Measurements from ENCODE around the gene IL17REL.
"Not testable (repeated sequence)": the region's sequence is repeated elsewhere in the genome, so short reads cannot be mapped to it uniquely, and the experiment has no call there.

Gene IL17REL

DNA sequence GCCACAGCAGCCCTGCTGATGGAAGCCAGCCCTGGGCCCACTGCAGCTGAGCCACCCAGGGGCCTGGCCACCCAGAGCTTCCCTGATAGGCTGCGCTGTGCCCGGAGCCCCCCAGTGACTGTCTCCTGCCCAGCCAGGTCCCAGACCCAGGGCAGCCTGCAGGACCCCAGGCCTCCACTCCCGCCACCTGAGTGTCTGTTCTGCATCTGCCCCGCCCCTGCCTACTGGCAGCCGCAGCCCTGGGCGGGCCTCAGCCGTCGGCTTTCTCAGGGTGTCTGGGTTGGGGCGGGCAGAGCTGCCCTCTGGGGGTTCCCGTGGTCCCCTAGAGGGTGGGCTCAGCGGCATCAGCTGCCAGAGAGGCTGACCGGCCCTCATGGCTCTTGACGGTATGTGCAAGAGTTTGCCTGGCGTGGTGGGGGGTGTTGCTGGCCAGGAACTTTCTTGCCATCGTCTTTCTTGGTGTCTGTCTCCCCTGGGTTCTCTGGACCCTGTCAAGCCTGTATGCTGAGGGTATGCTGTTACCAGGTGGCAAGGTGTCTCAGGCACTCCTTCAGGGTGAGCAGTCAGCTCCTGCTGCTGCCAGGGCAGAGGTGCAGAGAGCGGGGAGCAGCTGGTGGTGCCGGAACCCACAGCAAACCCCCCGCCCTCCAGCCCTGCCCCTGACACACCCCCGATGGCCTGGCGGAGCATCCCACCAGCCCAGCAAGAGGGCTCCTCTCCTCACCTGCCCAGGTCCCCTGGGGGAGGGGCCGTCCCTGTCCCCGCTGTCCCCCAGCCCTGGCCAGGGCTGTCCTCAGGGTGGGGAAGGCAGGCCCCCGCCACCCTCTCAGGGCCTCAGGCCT is 64.2 kb downstream of the IL17REL start:
- no peak for DNase-seq (ENCODE audit: low read depth in 2 of 2, low spot score in 1 of 2)

DNA sequence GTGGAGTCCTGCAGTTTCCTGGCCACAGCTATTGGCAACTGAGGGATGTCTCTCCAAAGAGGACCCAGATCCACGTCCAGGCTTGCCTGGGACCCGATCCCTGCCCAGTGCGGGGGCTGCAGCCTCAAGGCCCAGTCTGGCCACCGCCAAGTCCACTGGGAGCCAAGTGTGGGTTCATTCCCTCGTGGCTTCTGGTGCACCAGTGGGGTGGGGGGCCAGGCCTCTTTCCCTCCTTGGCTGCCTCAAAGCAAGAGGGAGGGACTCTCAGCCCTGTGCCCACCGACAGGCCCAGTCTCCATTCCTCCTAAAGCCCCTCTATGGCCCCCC is 65.3 kb downstream of the IL17REL start:
- no peak for DNase-seq (ENCODE audit: low read depth in 2 of 2, low spot score in 1 of 2)

DNA sequence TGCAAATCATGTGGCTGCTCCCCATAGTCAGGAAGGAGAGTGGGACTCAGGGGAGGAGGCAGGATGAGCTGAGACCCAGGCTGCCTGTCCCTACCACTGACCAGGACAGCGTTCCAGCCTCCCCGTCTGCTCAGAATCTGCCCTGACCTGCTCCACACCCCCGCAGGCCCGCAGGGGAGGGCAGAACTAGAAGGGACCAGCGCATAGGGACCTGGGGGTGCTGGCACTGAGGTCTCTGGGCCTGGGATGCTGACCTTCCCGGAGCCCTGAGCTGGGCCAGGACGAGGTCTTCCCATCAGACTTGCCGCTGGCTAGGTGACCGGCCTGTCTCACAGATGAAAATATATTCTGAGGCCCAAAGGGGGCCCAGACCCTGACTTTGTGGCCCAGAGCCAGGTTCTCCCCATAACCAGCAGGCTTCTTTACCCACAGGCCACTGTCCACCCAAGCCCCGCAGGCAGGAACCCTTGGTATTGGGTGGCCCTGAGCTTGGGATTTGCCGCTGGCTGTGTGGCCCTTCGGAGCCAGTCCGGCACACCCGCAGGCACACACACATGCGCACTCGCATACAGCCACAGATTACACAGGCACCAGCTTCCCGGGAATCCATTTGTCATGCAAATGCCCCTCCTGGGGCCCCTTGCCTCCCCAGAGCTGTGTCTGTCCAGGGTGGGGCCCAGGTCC is 65.8 kb downstream of the IL17REL start:
- DNase-seq (ENCODE audit: low read depth in 2 of 2, low spot score in 1 of 2), result no peak

DNA sequence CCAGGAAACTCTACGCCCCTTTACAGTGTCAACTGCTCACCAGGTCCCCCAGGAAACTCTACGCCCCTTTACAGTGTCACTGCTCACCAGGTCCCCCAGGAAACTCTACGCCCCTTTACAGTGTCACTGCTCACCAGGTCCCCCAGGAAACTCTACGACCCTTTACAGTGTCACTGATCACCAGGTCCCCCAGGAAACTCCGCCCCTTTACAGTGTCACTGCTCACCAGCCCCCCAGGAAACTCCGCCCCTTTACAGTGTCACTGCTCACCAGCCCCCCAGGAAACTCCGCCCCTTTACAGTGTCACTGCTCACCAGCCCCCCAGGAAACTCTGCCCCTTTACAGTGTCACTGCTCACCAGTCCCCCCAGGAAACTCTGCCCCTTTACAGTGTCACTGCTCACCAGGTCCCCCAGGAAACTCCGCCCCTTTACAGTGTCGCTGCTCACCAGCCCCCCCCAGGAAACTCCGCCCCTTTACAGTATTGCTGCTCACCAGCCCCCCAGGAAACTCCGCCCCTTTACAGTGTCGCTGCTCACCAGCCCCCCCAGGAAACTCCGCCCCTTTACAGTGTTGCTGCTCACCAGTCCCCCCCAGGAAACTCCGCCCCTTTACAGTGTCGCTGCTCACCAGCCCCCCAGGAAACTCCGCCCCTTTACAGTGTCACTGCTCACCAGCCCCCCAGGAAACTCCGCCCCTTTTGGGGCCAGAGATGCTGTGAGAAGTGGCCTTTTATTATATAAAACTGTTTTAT is 67.3 kb downstream of the IL17REL start:
- not testable (repeated sequence) for DNase-seq (ENCODE audit: low read depth in 2 of 2, low spot score in 1 of 2)
